ENCODE data around the gene JUP.

GRCh38 chr17:41793784-41794539 lies 7.5 kb upstream of the JUP start:
- no peak for TF ChIP-seq TARDBP (IDR thresholded peaks at IDR 0.05)
- TF ChIP-seq FOXM1 (IDR thresholded peaks at IDR 0.05; ENCODE audit: borderline replicate concordance): no peak
- no peak for TF ChIP-seq BHLHE40 (IDR thresholded peaks at IDR 0.05; ENCODE audit: borderline replicate concordance)
- no peak for TF ChIP-seq PKNOX1 (IDR thresholded peaks at IDR 0.05)
- no peak for TF ChIP-seq SUZ12 (IDR thresholded peaks at IDR 0.05)
- TF ChIP-seq ELF4 (IDR thresholded peaks at IDR 0.05): no peak
- no peak for TF ChIP-seq LEF1 (IDR thresholded peaks at IDR 0.05; ENCODE audit: borderline replicate concordance)
- peak; percentile 75 for TF ChIP-seq ZNF384 (IDR thresholded peaks at IDR 0.05)
- no peak for TF ChIP-seq FOXK2 (IDR thresholded peaks at IDR 0.05)
- no peak for TF ChIP-seq SP1 (IDR thresholded peaks at IDR 0.05)
- TF ChIP-seq L3MBTL2 (conservative IDR thresholded peaks at IDR 0.05): no peak
- TF ChIP-seq HDGF (IDR thresholded peaks at IDR 0.05; ENCODE audit: borderline replicate concordance): no peak
- no peak for TF ChIP-seq ARNT (IDR thresholded peaks at IDR 0.05)
